Mesenchymal stem cell (in vitro differentiated cells and primary cell): Measurements from ENCODE around the gene MYB.

Experiments
- DNase-seq: peaks from one replicate; pipeline ENCODE4 v3.0.0-alpha.2; 2013
- H2AFZ ChIP-seq: one replicate; pipeline ENCODE4 v1.6.1; 2013; ENCODE audit warnings: low read depth, mild to moderate bottlenecking, control low read depth, inconsistent platforms, low read length, moderate library complexity
- H2AK5ac ChIP-seq: 2 replicates; pipeline ENCODE4 v1.6.1; 2013; ENCODE audit warnings: low read length, moderate library complexity, mild to moderate bottlenecking, inconsistent platforms; ENCODE audit not compliant: severe bottlenecking
- H2BK120ac ChIP-seq: one replicate; pipeline ENCODE4 v1.6.1; 2013; ENCODE audit warnings: low read depth, mild to moderate bottlenecking, inconsistent platforms, low read length, moderate library complexity
- H2BK12ac ChIP-seq, 2 experiments: one replicate each; pipeline ENCODE4 v1.6.1; 2013; ENCODE audit warnings: inconsistent platforms in 2 of 2, low read length in 2 of 2, mild to moderate bottlenecking in 2 of 2, moderate library complexity in 2 of 2, control low read depth in 1 of 2
- H2BK15ac ChIP-seq: one replicate; pipeline ENCODE4 v1.6.1; 2013; ENCODE audit warnings: mild to moderate bottlenecking, low read depth, inconsistent platforms; ENCODE audit not compliant: poor library complexity, severe bottlenecking
- H2BK5ac ChIP-seq: 2 replicates; pipeline ENCODE4 v1.6.1; 2013; ENCODE audit warnings: low read depth, mild to moderate bottlenecking, low read length, control low read depth, inconsistent platforms; ENCODE audit not compliant: poor library complexity, severe bottlenecking
- H3K14ac ChIP-seq, 2 experiments: one replicate each; pipeline ENCODE4 v1.6.1; 2013; ENCODE audit warnings: inconsistent platforms in 2 of 2, low read length in 2 of 2, control low read depth in 1 of 2, mild to moderate bottlenecking in 1 of 2, moderate library complexity in 1 of 2
- H3K18ac ChIP-seq, 2 experiments: one replicate each; pipeline ENCODE4 v1.6.1; 2013; ENCODE audit warnings: inconsistent platforms in 2 of 2, low read length in 2 of 2, control low read depth in 1 of 2, low read depth in 1 of 2, mild to moderate bottlenecking in 1 of 2
- H3K23ac ChIP-seq, 2 experiments: one replicate each; pipeline ENCODE4 v1.6.1; 2013; ENCODE audit warnings: inconsistent platforms in 2 of 2, low read length in 2 of 2, mild to moderate bottlenecking in 2 of 2, moderate library complexity in 2 of 2, control low read depth in 1 of 2
- H3K27ac ChIP-seq: 2 replicates; pipeline ENCODE4 v1.5.1; 2013; ENCODE audit warnings: mild to moderate bottlenecking, moderate library complexity, low read length, control low read depth, inconsistent platforms; ENCODE audit not compliant: poor library complexity, severe bottlenecking
- H3K27me3 ChIP-seq, 2 experiments: 2 replicates each; pipeline versions ENCODE4 v1.6.1 to v1.7.0; 2013; ENCODE audit warnings: low read length in 2 of 2, mild to moderate bottlenecking in 2 of 2, moderate library complexity in 2 of 2, control low read depth in 1 of 2, inconsistent platforms in 1 of 2; ENCODE audit not compliant: control insufficient read depth in 1 of 2, insufficient read depth in 1 of 2
- H3K36me3 ChIP-seq, 2 experiments: 2 replicates each; pipeline versions ENCODE4 v1.6.1 to v1.7.0; 2013; ENCODE audit warnings: low read length in 2 of 2, control low read depth in 1 of 2, inconsistent platforms in 1 of 2, low read depth in 1 of 2, mild to moderate bottlenecking in 1 of 2; ENCODE audit not compliant: insufficient read depth in 2 of 2, control insufficient read depth in 1 of 2
- H3K4ac ChIP-seq, 2 experiments: one replicate each; pipeline ENCODE4 v1.6.1; 2013; ENCODE audit warnings: inconsistent platforms in 2 of 2, low read length in 2 of 2, mild to moderate bottlenecking in 2 of 2, moderate library complexity in 2 of 2, control low read depth in 1 of 2, low read depth in 1 of 2
- H3K4me1 ChIP-seq: 2 replicates; pipeline ENCODE4 v1.6.1; 2013; ENCODE audit warnings: low read depth, low read length, control low read depth; ENCODE audit not compliant: control insufficient read depth, insufficient read depth
- H3K4me2 ChIP-seq: 2 replicates; pipeline ENCODE4 v1.6.1; 2013; ENCODE audit warnings: low read length, mild to moderate bottlenecking, inconsistent platforms; ENCODE audit not compliant: poor library complexity, severe bottlenecking
- H3K4me3 ChIP-seq, 2 experiments: 2 replicates each; pipeline versions ENCODE4 v1.5.1 to v1.7.0; 2013; ENCODE audit warnings: low read length in 2 of 2, mild to moderate bottlenecking in 2 of 2, control low read depth in 1 of 2, low read depth in 1 of 2; ENCODE audit not compliant: insufficient read depth in 1 of 2
- H3K79me1 ChIP-seq: replicated peaks from 2 replicates; pipeline ENCODE4 v1.6.1; 2013; ENCODE audit warnings: mild to moderate bottlenecking, control low read depth, low read length, inconsistent platforms; ENCODE audit not compliant: poor library complexity, severe bottlenecking
- H3K9ac ChIP-seq: 2 replicates; pipeline ENCODE4 v1.7.0; 2013; ENCODE audit warnings: mild to moderate bottlenecking, low read length, moderate library complexity
- H3K9me3 ChIP-seq: 2 replicates; pipeline ENCODE4 v1.7.0; 2013; ENCODE audit warnings: mild to moderate bottlenecking, low read length; ENCODE audit not compliant: control insufficient read depth
- H4K8ac ChIP-seq: one replicate; pipeline ENCODE4 v1.6.1; 2013; ENCODE audit warnings: inconsistent platforms, mild to moderate bottlenecking, low read length, moderate library complexity
- H4K91ac ChIP-seq: one replicate; pipeline ENCODE4 v1.6.1; 2013; ENCODE audit warnings: mild to moderate bottlenecking, low read length, inconsistent platforms
- WGBS: methylation state at CpG from one replicate; pipeline ENCODE4 v1.1.7; 2013; ENCODE audit warnings: mixed read lengths; 5-methylcytosine and 5-hydroxymethylcytosine counted together

MYB gene

DNA sequence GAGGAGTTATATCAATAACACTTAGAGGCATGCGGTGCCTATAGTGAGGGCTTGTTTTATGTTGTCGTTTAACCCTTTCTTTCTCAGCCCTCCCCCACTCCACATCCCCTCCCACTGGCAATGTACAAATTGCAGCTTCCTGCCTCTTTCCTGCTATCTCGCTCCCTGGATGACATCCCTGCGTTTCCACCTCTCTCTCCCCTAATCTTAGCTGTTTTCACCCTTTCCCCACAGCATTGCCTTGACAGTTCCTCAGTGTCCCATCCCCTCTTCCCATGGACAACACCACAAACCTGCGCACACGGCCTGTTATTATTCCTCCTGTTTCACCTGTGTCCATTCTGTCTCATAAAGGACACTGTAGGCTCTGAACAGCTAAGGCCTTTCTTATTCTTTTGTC lies 34.5 kb downstream of the MYB start:
- H4K8ac ChIP-seq: no peak overlapping the region
- H3K79me1 ChIP-seq: no peaks in the 10 kb centered on the region
- no peak overlapping the region for H2BK5ac ChIP-seq
- H3K27ac ChIP-seq: no peak overlapping the region
- peak overlapping the region in 1 of 2 experiments; percentile 71 for H2BK12ac ChIP-seq
- no peaks in the 10 kb centered on the region for H3K4me1 ChIP-seq
- peak overlapping the region; percentile 26 for H2BK15ac ChIP-seq
- no peak overlapping the region for H2BK120ac ChIP-seq
- no peak overlapping the region for H3K9ac ChIP-seq
- no peaks in the 10 kb centered on the region for H3K9me3 ChIP-seq
- H2AFZ ChIP-seq: no peak overlapping the region
- H2AK5ac ChIP-seq: no peak overlapping the region
- H3K36me3 ChIP-seq: no peaks in the 10 kb centered on the region
- peak overlapping the region in 1 of 2 experiments; percentile 19 for H3K18ac ChIP-seq
- peak overlapping the region; percentile 1 for H4K91ac ChIP-seq
- no peak overlapping the region for H3K23ac ChIP-seq
- 87% methylated on average over 6 of the region's 6 CpGs for WGBS
- no peaks in the 10 kb centered on the region for H3K27me3 ChIP-seq
- no peak for DNase-seq
- H3K4ac ChIP-seq: no peak overlapping the region
- H3K4me3 ChIP-seq: no peak overlapping the region
- no peak overlapping the region for H3K4me2 ChIP-seq
- no peak overlapping the region for H3K14ac ChIP-seq

DNA sequence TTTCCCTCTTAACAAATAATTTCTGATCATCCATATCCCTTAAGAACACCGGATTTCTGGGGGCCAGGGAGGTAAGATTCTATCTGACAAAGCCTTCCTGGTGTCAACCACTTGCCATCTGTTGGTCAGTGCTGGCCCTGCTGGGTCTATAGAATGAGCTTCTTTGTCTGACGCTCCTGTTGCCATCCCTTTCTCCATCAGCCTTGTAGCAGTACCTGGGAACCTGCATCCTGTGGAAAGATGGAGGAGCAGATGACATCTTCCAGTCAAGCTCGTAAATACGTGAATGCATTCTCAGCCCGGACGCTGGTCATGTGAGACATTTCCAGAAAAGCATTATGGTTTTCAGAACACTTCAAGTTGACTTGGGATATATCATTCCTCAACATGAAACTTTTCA lies 36.6 kb downstream of the MYB start:
- H2BK15ac ChIP-seq: no peak overlapping the region
- no peak overlapping the region for H3K27ac ChIP-seq
- H3K9me3 ChIP-seq: no peaks in the 10 kb centered on the region
- H3K4me1 ChIP-seq: no peaks in the 10 kb centered on the region
- no peak overlapping the region for H2BK120ac ChIP-seq
- H4K8ac ChIP-seq: no peak overlapping the region
- H3K36me3 ChIP-seq: no peaks in the 10 kb centered on the region
- DNase-seq: no peak
- no peak overlapping the region for H3K4me2 ChIP-seq
- H3K79me1 ChIP-seq: no peaks in the 10 kb centered on the region
- H2BK12ac ChIP-seq: no peak overlapping the region
- no peak overlapping the region for H2AK5ac ChIP-seq
- H4K91ac ChIP-seq: no peak overlapping the region
- H3K18ac ChIP-seq: no peak overlapping the region
- no peak overlapping the region for H3K23ac ChIP-seq
- no peak overlapping the region for H2AFZ ChIP-seq
- peak overlapping the region in 1 of 2 experiments; percentile 24 for H3K4ac ChIP-seq
- 93% methylated on average over 6 of the region's 6 CpGs for WGBS
- H2BK5ac ChIP-seq: no peak overlapping the region
- no peak overlapping the region for H3K14ac ChIP-seq
- H3K4me3 ChIP-seq: no peak overlapping the region
- no peaks in the 10 kb centered on the region for H3K27me3 ChIP-seq
- H3K9ac ChIP-seq: no peak overlapping the region

DNA sequence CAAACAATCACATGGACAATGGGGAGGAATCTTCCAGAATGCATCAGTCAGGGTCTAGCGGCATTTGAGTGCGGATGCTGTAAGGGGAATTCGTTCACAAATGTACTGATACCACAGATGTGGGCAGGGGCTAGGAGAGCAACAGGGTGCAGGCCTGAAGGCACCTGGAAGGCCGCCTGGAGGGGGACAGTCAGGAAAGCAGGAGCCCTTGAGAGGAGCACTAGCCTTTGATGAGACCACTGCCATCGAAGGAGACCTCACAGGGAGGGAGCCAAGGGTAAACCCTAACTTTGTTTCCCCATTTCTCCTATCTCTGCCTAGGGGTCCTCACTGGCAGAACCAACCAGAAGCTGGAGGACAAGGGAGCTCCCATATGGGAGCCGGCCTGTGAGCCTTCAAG lies 38.2 kb downstream of the MYB start:
- Histone ChIP-seq H3K23ac (no peak overlapping the region), H3K4ac (no peak overlapping the region), H3K18ac (no peak overlapping the region), H3K27ac (no peak overlapping the region), H2BK5ac (no peak overlapping the region), H3K9me3 (no peaks in the 10 kb centered on the region), H4K8ac (no peak overlapping the region), H3K14ac (no peak overlapping the region), H2BK12ac (peak overlapping the region in 1 of 2 experiments; percentile 15), H2BK15ac (peak overlapping the region; percentile 30), H3K4me2 (no peak overlapping the region), H3K79me1 (no peaks in the 10 kb centered on the region), H2BK120ac (no peak overlapping the region), H3K27me3 (no peaks in the 10 kb centered on the region), H3K4me1 (no peaks in the 10 kb centered on the region), H4K91ac (no peak overlapping the region), H2AFZ (no peak overlapping the region), H3K36me3 (no peaks in the 10 kb centered on the region), H3K9ac (no peak overlapping the region), H3K4me3 (no peak overlapping the region), H2AK5ac (no peak overlapping the region)
- no peak for DNase-seq
- 98% methylated on average over 6 of the region's 6 CpGs for WGBS

DNA sequence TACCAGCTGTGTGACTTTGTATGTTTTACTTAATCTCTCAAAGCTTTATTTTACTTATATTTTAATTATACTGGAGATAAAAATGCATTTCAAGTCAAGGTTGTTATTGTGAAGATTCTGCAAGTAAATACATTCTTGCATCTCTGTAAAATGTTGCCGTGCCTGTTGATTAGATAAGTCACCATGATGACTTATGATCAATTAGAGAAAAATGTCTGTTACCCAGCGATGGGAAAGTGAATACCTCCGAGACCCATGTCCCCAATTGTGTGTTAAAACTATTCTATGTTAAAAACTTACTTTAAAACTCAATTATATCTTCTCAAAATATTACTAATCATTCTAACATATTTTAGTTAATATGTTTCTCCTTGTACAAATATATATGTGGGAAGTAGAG lies 39.9 kb downstream of the MYB start:
- Histone ChIP-seq H3K14ac (no peak overlapping the region), H3K18ac (no peak overlapping the region), H3K4me1 (no peaks in the 10 kb centered on the region), H3K27ac (no peak overlapping the region), H3K9ac (no peak overlapping the region), H2BK15ac (no peak overlapping the region), H3K4me2 (no peak overlapping the region), H2BK5ac (no peak overlapping the region), H3K9me3 (no peaks in the 10 kb centered on the region), H2BK12ac (no peak overlapping the region), H3K4me3 (no peak overlapping the region), H4K91ac (no peak overlapping the region), H3K79me1 (no peaks in the 10 kb centered on the region), H2AFZ (no peak overlapping the region), H3K36me3 (no peaks in the 10 kb centered on the region), H3K23ac (no peak overlapping the region), H2BK120ac (no peak overlapping the region), H3K27me3 (no peaks in the 10 kb centered on the region), H3K4ac (no peak overlapping the region), H4K8ac (no peak overlapping the region), H2AK5ac (no peak overlapping the region)
- WGBS: 87% methylated on average over 1 of the region's 3 CpGs
- DNase-seq: no peak
